CD4-positive, alpha-beta T cell (primary cell): Measurements from ENCODE around the gene HHATL. TPM values are rescaled to one million over a fixed set of nuclear protein-coding genes. Genes with fewer than 3 reads are reported as not detected.

Experiments
- ATAC-seq: fragments of 200-7000 bp; cut with Tn5 transposase; one replicate; pipeline ENCODE4 v1.10.0; 2022; ENCODE audit warnings: mild to moderate bottlenecking; ENCODE audit not compliant: poor library complexity
- CTCF ChIA-PET: fragments of 350-600 bp; sonication (Branson Sonifier 250); formaldehyde crosslinking; loops from one replicate; lab custom pipeline; 2021; ENCODE audit warnings: antibody characterized with exemption, inconsistent platforms; lab: Charles Lee
- POLR2A ChIA-PET: fragments of 350-600 bp; sonication (Branson Sonifier 250); formaldehyde crosslinking; loops from one replicate; lab custom pipeline; 2021; ENCODE audit warnings: antibody characterized with exemption, inconsistent platforms; lab: Charles Lee
- DNase-seq, 14 experiments: peaks; one replicate each; pipeline ENCODE4 v3.0.0-alpha.2; 2013 to 2020; ENCODE audit warnings: mixed read lengths in 2 of 14
- H3K27ac ChIP-seq, 2 donors: one replicate each; pipeline versions ENCODE4 v1.5.1 to v1.7.0; 2013; ENCODE audit warnings: low read length in 2 of 2, low read depth in 1 of 2, mild to moderate bottlenecking in 1 of 2
- H3K27me3 ChIP-seq, 2 experiments: 1 replicate in 1 of 2; 2 replicates in 1 of 2; pipeline versions ENCODE4 v1.6.1 to v1.7.0; 2013; ENCODE audit warnings: low read length in 2 of 2, control low read depth in 1 of 2, mild to moderate bottlenecking in 1 of 2, moderate library complexity in 1 of 2; ENCODE audit not compliant: insufficient read depth in 2 of 2, control insufficient read depth in 1 of 2
- H3K36me3 ChIP-seq: one replicate; pipeline ENCODE4 v1.6.1; 2013; ENCODE audit warnings: low read length, control low read depth; ENCODE audit not compliant: insufficient read depth
- H3K4me1 ChIP-seq: one replicate; pipeline ENCODE4 v1.6.1; 2013; ENCODE audit warnings: low read length, control low read depth; ENCODE audit not compliant: insufficient read depth
- H3K4me3 ChIP-seq: one replicate; pipeline ENCODE4 v1.5.1; 2013; ENCODE audit warnings: mild to moderate bottlenecking, low read length, moderate library complexity
- H3K9me3 ChIP-seq, 2 experiments: 1 replicate in 1 of 2; 2 replicates in 1 of 2; pipeline versions ENCODE4 v1.6.1 to v1.7.0; 2013; ENCODE audit warnings: low read length in 2 of 2, mild to moderate bottlenecking in 2 of 2, control low read depth in 1 of 2, moderate library complexity in 1 of 2; ENCODE audit not compliant: control insufficient read depth in 1 of 2, insufficient read depth in 1 of 2
- H3K27ac Mint-ChIP-seq: one replicate; pipeline ENCODE4 v1.8.0; 2020; ENCODE audit warnings: mixed read lengths
- H3K27me3 Mint-ChIP-seq: one replicate; pipeline ENCODE4 v1.8.0; 2021; ENCODE audit warnings: mixed read lengths
- H3K36me3 Mint-ChIP-seq: one replicate; pipeline ENCODE4 v1.8.0; 2021; ENCODE audit warnings: low read depth, mixed read lengths
- H3K4me1 Mint-ChIP-seq: one replicate; pipeline ENCODE4 v1.8.0; 2021; ENCODE audit warnings: low read depth, mixed read lengths
- H3K4me3 Mint-ChIP-seq: one replicate; pipeline ENCODE4 v1.8.0; 2020; ENCODE audit warnings: mild to moderate bottlenecking, mixed read lengths
- H3K9me3 Mint-ChIP-seq: one replicate; pipeline ENCODE4 v1.8.0; 2020; ENCODE audit warnings: mixed read lengths
- intact Hi-C, 2 experiments: fragments of 100-400 bp; cut with DNase I in 1 of 2; cut with micrococcal nuclease in 1 of 2; formaldehyde crosslinking; loops; one replicate each; pipeline versions ENCODE4 v1.15.1 to v1.9.0; 2023 to 2025; cut with DNase I, micrococcal nuclease
- total RNA-seq, 174 experiments: library from RNA in 2 of 174; stranded (reverse) in 2 of 174; gene quantifications; one replicate each; pipeline ENCODE4 v1.2.3 and lab custom pipeline; 2021 to 2026
- TF ChIP-seq, protein P1 (sequence below): fragments of 200-600 bp; IDR thresholded peaks from one replicate; pipeline ENCODE4 v1.8.0; 2022; ENCODE audit warnings: antibody characterized with exemption, mild to moderate bottlenecking

The HHATL gene
- total RNA-seq, 2 experiments from 2014 or later, result not detected

DNA sequence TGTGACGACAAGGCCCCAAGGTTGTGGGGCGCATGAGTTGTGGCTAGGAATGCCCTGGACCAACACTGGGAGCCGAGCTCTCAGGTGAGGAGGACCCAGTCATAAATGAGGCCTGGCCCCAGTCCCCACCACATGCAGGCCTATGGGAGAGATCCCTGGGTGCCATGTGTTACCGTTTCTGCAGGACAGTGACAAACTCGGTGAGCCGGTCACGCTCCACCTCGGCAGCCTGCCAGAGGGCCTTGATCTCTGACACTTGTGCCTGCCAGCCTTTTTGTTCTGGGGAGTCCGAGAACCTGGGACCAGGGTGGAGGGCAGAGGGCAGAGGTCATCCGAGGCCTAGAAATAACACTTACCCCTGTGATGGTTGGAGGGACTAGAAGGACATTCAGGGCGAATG lies 27.7 kb upstream of the HHATL start:
- no peaks in the 10 kb centered on the region for H3K36me3 ChIP-seq
- Mint-ChIP-seq H3K4me1 (no peaks in the 10 kb centered on the region), H3K9me3 (no peaks in the 10 kb centered on the region), H3K27ac (no peak overlapping the region), H3K36me3 (no peaks in the 10 kb centered on the region), H3K27me3 (no peaks in the 10 kb centered on the region), H3K4me3 (no peak overlapping the region)
- no peaks in the 10 kb centered on the region for H3K9me3 ChIP-seq
- intact Hi-C loops, result no loop called here
- CTCF ChIA-PET, result no interaction called here
- no peak for ATAC-seq
- no peak overlapping the region for H3K4me3 ChIP-seq
- no peaks in the 10 kb centered on the region for H3K4me1 ChIP-seq
- POLR2A ChIA-PET, result no interaction called here
- DNase-seq, result no peak
- H3K27me3 ChIP-seq, result no peaks in the 10 kb centered on the region
- TF ChIP-seq, protein P1, sequence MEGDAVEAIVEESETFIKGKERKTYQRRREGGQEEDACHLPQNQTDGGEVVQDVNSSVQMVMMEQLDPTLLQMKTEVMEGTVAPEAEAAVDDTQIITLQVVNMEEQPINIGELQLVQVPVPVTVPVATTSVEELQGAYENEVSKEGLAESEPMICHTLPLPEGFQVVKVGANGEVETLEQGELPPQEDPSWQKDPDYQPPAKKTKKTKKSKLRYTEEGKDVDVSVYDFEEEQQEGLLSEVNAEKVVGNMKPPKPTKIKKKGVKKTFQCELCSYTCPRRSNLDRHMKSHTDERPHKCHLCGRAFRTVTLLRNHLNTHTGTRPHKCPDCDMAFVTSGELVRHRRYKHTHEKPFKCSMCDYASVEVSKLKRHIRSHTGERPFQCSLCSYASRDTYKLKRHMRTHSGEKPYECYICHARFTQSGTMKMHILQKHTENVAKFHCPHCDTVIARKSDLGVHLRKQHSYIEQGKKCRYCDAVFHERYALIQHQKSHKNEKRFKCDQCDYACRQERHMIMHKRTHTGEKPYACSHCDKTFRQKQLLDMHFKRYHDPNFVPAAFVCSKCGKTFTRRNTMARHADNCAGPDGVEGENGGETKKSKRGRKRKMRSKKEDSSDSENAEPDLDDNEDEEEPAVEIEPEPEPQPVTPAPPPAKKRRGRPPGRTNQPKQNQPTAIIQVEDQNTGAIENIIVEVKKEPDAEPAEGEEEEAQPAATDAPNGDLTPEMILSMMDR, result no peak
- H3K27ac ChIP-seq, result no peak overlapping the region

DNA sequence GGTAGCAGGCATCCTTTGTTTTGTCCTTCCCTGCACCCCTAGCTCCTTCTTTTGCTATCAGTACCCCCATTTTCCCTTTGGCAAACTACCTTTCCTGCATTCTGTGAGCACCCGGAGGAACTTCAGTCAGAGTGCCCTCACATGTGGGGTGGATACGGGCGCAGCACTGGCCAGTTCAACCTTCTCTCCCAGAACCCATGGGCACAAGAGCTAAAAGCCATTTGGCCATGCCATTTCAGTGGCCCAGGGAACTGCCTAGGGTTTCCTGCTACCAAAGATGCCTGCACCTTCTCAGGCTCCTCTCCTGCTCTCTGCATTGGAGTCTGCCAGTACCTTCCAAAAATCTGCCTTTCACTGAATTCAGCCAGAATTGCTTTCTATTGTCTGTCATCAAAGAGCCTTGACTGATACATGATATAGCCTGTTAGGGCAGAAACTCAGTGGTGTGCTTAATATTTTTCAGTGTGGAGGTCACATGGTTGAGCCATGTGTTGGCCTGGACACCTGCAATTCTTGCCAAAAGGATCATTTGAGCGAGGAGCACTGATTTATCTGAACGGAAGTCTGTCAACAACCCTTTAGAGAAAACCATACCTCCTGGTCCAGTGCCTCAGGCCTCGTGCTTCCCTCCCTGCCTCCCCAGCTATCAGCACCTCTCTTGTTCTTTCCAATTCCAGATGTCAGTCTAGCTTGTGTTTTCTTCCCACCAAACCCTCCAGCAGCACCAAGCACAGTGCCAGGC lies 27.0 kb upstream of the HHATL start:
- H3K27me3 ChIP-seq, result no peaks in the 10 kb centered on the region
- H3K36me3 ChIP-seq, result no peaks in the 10 kb centered on the region
- DNase-seq, result no peak
- Mint-ChIP-seq H3K9me3 (no peaks in the 10 kb centered on the region), H3K4me1 (no peaks in the 10 kb centered on the region), H3K27ac (no peak overlapping the region), H3K36me3 (no peaks in the 10 kb centered on the region), H3K27me3 (no peaks in the 10 kb centered on the region), H3K4me3 (no peak overlapping the region)
- no peaks in the 10 kb centered on the region for H3K4me1 ChIP-seq
- ChIA-PET CTCF (no interaction called here), POLR2A (no interaction called here)
- TF ChIP-seq, protein P1, result no peak
- no peaks in the 10 kb centered on the region for H3K9me3 ChIP-seq
- H3K4me3 ChIP-seq, result no peak overlapping the region
- ATAC-seq, result no peak
- H3K27ac ChIP-seq, result no peak overlapping the region
- intact Hi-C loops, result no loop called here

DNA sequence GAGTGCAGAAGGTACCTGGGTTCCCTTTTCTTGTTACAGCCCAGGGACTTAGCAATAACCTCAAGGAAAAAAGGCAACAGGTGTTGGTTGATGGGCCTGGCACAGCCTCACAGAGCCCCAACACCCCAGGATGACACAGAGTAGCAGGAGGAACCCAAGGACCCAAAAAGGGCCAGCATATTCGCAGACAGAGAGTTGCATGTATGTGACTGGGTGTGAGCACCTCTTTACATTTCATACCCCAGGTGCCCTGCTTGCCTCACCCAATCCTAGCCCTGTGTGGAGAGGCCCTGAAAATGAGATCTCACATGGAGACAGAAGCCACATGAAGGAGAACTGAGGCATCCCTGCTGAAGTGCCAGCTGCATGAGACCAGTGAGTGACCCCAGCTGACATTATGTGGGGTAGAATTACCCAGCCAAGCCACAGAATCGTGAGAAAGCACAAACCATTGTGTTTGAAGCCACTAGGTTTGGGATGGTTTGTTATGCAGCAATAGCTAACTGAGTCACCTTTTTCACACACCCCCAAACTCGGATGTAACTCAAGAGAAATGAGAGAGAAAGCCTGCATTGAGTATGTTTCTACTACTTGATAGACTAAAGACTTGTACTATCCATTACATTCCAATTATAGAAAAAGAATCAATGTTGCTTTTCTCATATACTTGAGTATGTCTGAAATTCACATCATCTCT lies 26.2 kb upstream of the HHATL start:
- H3K4me1 Mint-ChIP-seq, result no peaks in the 10 kb centered on the region
- H3K4me3 Mint-ChIP-seq, result no peak overlapping the region
- Histone ChIP-seq H3K4me1 (no peaks in the 10 kb centered on the region), H3K27me3 (peaks cover 0 to 6% of the 10 kb centered on the region in 2 experiments), H3K36me3 (no peaks in the 10 kb centered on the region), H3K9me3 (no peaks in the 10 kb centered on the region), H3K4me3 (no peak overlapping the region), H3K27ac (no peak overlapping the region)
- no peaks in the 10 kb centered on the region for H3K27me3 Mint-ChIP-seq
- ChIA-PET CTCF (no interaction called here), POLR2A (no interaction called here)
- H3K36me3 Mint-ChIP-seq, result no peaks in the 10 kb centered on the region
- no peaks in the 10 kb centered on the region for H3K9me3 Mint-ChIP-seq
- ATAC-seq, result no peak
- H3K27ac Mint-ChIP-seq, result no peak overlapping the region
- DNase-seq, result no peak
- intact Hi-C loops, result no loop called here
- TF ChIP-seq, protein P1, result no peak
